HCT116 (cell line): ENCODE measurements around the gene MELTF. TPM values are rescaled to one million over a fixed set of nuclear protein-coding genes. Genes with fewer than 3 reads are reported as not detected.

Experiments used
- ATAC-seq: fragments of 200-7000 bp; cut with Tn5 transposase; 2 replicates; pipeline ENCODE4 v1.9.1; 2020; ENCODE audit warnings: mild to moderate bottlenecking, moderate library complexity
- BruUV-seq: library from RNA; stranded (reverse); fragments of 400-500 nt; replicated peaks from 2 replicates; lab custom pipeline; 2021; lab: Mats Ljungman, UMichigan
- CTCF ChIA-PET: fragments of 300-600 bp; sonication (Branson Sonifier 250); formaldehyde crosslinking; loops from one replicate; lab custom pipeline; 2021; ENCODE audit warnings: antibody characterized with exemption; lab: Charles Lee
- POLR2A ChIA-PET: fragments of 300-600, 350-600 bp; sonication (Branson Sonifier 250); formaldehyde crosslinking; loops from one replicate; lab custom pipeline; 2021; ENCODE audit warnings: antibody characterized with exemption; lab: Charles Lee
- RAD21 ChIA-PET, 2 experiments: fragments of 300-600 bp; sonication (Branson Sonifier 250); formaldehyde crosslinking; loops; one replicate each; lab custom pipeline; 2023; ENCODE audit warnings: low total read pairs in 2 of 2; ENCODE audit not compliant: uncharacterized antibody in 2 of 2, unreplicated experiment in 2 of 2, low non-redundant PET in 1 of 2; lab: Charles Lee
- DNase-seq: peaks from one replicate; pipeline ENCODE4 v3.0.0-alpha.2; 2010; ENCODE audit warnings: low read depth, low spot score
- H2AFZ ChIP-seq: fragments of 200-600 bp; shearing (Covaris generic), sonication (generic); 2 replicates; pipeline ENCODE4 v1.6.1; 2017; ENCODE audit warnings: low read depth, mixed run types, mixed read lengths, antibody characterized with exemption, low read length; ENCODE audit not compliant: poor library complexity, severe bottlenecking
- H3K27ac ChIP-seq: 2 replicates; pipeline ENCODE4 v1.5.1; 2012; ENCODE audit warnings: low read depth, low read length
- H3K27me3 ChIP-seq: fragments of 200-600 bp; sonication (generic); 2 replicates; pipeline ENCODE4 v1.6.1; 2016; ENCODE audit warnings: mixed run types, low read length, mixed read lengths; ENCODE audit not compliant: insufficient read depth
- H3K36me3 ChIP-seq, 2 experiments: fragments of 200-500 bp in 1 of 2; fragments of 200-600 bp in 1 of 2; sonication (Bioruptor generic) in 1 of 2; sonication (generic) in 1 of 2; 2 replicates each; pipeline versions ENCODE4 v1.5.1 to v1.6.1; 2014 to 2016; ENCODE audit warnings: low read length in 2 of 2, inconsistent platforms in 1 of 2, mixed read lengths in 1 of 2, mixed run types in 1 of 2; ENCODE audit not compliant: insufficient read depth in 2 of 2, control insufficient read depth in 1 of 2
- H3K4me1 ChIP-seq, 2 experiments: fragments of 200-600 bp in 1 of 2; sonication (generic) in 1 of 2; 2 replicates each; pipeline versions ENCODE4 v1.5.1 to v1.6.1; 2012 to 2017; ENCODE audit warnings: low read length in 2 of 2, inconsistent platforms in 1 of 2, mild to moderate bottlenecking in 1 of 2, mixed read lengths in 1 of 2, mixed run types in 1 of 2, moderate library complexity in 1 of 2; ENCODE audit not compliant: insufficient read depth in 2 of 2, control insufficient read depth in 1 of 2
- H3K4me2 ChIP-seq: fragments of 200-600 bp; sonication (generic); 2 replicates; pipeline ENCODE4 v1.6.1; 2017; ENCODE audit warnings: mixed run types, low read length, mixed read lengths
- H3K4me3 ChIP-seq, 2 experiments: fragments of 200-600 bp in 1 of 2; sonication (generic) in 1 of 2; replicated peaks in 1 of 2; 2 replicates each; pipeline ENCODE4 v1.5.1; 2011 to 2016; ENCODE audit warnings: low read length in 2 of 2, control low read depth in 1 of 2, low read depth in 1 of 2, mild to moderate bottlenecking in 1 of 2, mixed read lengths in 1 of 2, mixed run types in 1 of 2
- H3K79me2 ChIP-seq: fragments of 200-600 bp; sonication (generic); 2 replicates; pipeline ENCODE4 v1.6.1; 2017; ENCODE audit warnings: mild to moderate bottlenecking, mixed run types, low read length, moderate library complexity, mixed read lengths; ENCODE audit not compliant: insufficient read depth
- H3K9ac ChIP-seq: fragments of 200-600 bp; sonication (generic); 2 replicates; pipeline ENCODE4 v1.6.1; 2016; ENCODE audit warnings: low read length, mixed read lengths
- H3K9me2 ChIP-seq: fragments of 200-600 bp; sonication (generic), shearing (Covaris generic); 2 replicates; pipeline ENCODE4 v1.6.1; 2017; ENCODE audit warnings: mixed run types, mild to moderate bottlenecking, moderate library complexity; ENCODE audit not compliant: insufficient read depth
- H3K9me3 ChIP-seq, 2 experiments: fragments of 200-500 bp in 1 of 2; fragments of 200-600 bp in 1 of 2; sonication (Bioruptor generic) in 1 of 2; sonication (generic) in 1 of 2; 2 replicates each; pipeline ENCODE4 v1.6.1; 2014 to 2017; ENCODE audit warnings: low read length in 2 of 2, mixed read lengths in 2 of 2, inconsistent platforms in 1 of 2, low read depth in 1 of 2, mild to moderate bottlenecking in 1 of 2, mixed run types in 1 of 2, moderate library complexity in 1 of 2; ENCODE audit not compliant: control insufficient read depth in 1 of 2, insufficient read depth in 1 of 2
- H4K20me1 ChIP-seq: fragments of 200-600 bp; sonication (generic), shearing (Covaris generic); 2 replicates; pipeline ENCODE4 v1.6.1; 2017; ENCODE audit warnings: mixed run types, mild to moderate bottlenecking, moderate library complexity; ENCODE audit not compliant: insufficient read depth
- CBX3 ChIP-seq: IDR thresholded peaks from 2 replicates; pipeline ENCODE4 v1.6.1; 2012; ENCODE audit warnings: low read depth
- CEBPB ChIP-seq: IDR thresholded peaks from 2 replicates; pipeline ENCODE4 v1.6.1; 2012; ENCODE audit warnings: low read depth
- EGR1 ChIP-seq: IDR thresholded peaks from 2 replicates; pipeline ENCODE4 v1.6.1; 2012; ENCODE audit warnings: low read depth
- EZH2 ChIP-seq: fragments of 200-600 bp; sonication (generic); IDR thresholded peaks from 2 replicates; pipeline ENCODE4 v1.6.1; 2017; ENCODE audit warnings: antibody characterized with exemption, mixed run types
- JUND ChIP-seq: IDR thresholded peaks from 2 replicates; pipeline ENCODE4 v1.6.1; 2012
- SP1 ChIP-seq: IDR thresholded peaks from 2 replicates; pipeline ENCODE4 v1.6.1; 2012; ENCODE audit warnings: low read depth
- SRF ChIP-seq: IDR thresholded peaks from 2 replicates; pipeline ENCODE4 v1.6.1; 2012; ENCODE audit warnings: low read depth
- TCF7L2 ChIP-seq: IDR thresholded peaks from 2 replicates; pipeline ENCODE4 v1.7.0; 2011; ENCODE audit warnings: borderline replicate concordance, inconsistent platforms; ENCODE audit not compliant: insufficient read depth, insufficient read length; ENCODE audit errors: extremely low read depth
- YY1 ChIP-seq: IDR thresholded peaks from 2 replicates; pipeline ENCODE4 v1.6.1; 2011; ENCODE audit warnings: low read length, low read depth, moderate library complexity, mild to moderate bottlenecking; ENCODE audit not compliant: insufficient replicate concordance; ENCODE audit errors: extremely low read depth
- intact Hi-C: fragments of 100-400 bp; cut with micrococcal nuclease; formaldehyde crosslinking; loops from 2 replicates; pipeline ENCODE4 v1.10.0; 2022
- total RNA-seq: library from RNA; stranded (reverse); gene quantifications from one replicate; pipeline ENCODE4 v1.2.1, GENCODE V29; 2021; ENCODE audit not compliant: unreplicated experiment
- TF ChIP-seq, protein P1 (sequence below), 3 experiments: fragments of 200-600 bp in 1 of 3; sonication (generic) in 1 of 3; IDR thresholded peaks in 2 of 3; conservative IDR thresholded peaks in 1 of 3; 2 replicates each; pipeline ENCODE4 v1.5.1; 2012 to 2017; ENCODE audit warnings: low read depth in 2 of 3, low read length in 2 of 3, antibody characterized with exemption in 1 of 3, borderline replicate concordance in 1 of 3, control low read depth in 1 of 3, mild to moderate bottlenecking in 1 of 3, mixed read lengths in 1 of 3, mixed run types in 1 of 3, moderate library complexity in 1 of 3; ENCODE audit not compliant: insufficient read depth in 1 of 3
- TF ChIP-seq, protein P2 (sequence below): IDR thresholded peaks from 2 replicates; pipeline ENCODE4 v1.6.1; 2012

The MELTF gene
- total RNA-seq, 1 experiment from 2014 or later: 47.6 TPM

DNA sequence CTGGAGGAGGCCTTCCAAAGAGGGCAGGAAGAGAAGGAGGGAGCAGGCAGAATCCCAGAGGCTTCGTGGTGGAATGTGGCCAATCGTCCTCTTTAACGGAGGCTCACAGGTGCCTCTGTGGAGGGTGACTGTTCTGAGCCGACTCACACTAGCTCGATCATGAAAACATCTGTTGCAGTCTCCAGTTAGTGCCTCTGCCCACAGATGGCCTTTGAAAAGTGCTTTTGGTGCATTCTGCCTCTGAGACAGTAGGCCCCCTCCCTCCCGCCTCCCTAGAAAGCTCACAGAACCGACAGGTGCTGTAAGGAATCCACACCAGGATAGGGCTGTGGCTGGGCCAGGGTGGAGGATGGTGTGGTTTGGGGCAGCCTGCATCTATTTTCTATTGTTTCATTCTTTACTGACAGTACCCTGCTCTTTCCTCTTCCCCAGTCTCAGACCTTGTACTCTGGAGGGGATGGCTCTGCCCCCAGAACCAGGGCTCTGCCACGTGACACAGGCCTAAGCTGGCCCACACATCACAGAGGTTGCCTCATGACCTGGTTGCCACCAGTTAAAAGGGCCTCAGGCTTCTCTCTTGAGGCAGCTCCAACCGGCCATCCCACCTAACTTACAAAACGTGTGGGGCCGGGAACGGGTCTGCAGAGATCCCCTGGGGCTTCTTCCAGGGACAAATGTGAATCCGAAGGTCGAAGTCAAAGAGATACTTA, 33.8 kb downstream of the MELTF start:
- Histone ChIP-seq H3K4me2 (no peak overlapping the region), H3K27ac (no peak overlapping the region), H2AFZ (no peak overlapping the region), H3K4me1 (no peaks in the 10 kb centered on the region), H4K20me1 (no peaks in the 10 kb centered on the region), H3K4me3 (no peak overlapping the region), H3K9ac (no peak overlapping the region), H3K27me3 (no peaks in the 10 kb centered on the region), H3K9me3 (no peaks in the 10 kb centered on the region), H3K36me3 (no peaks in the 10 kb centered on the region), H3K9me2 (no peaks in the 10 kb centered on the region)
- ATAC-seq: no peak
- intact Hi-C loops: no loop called here
- BruUV-seq: no TSS peak
- RAD21 ChIA-PET: no interaction called here
- TF ChIP-seq TCF7L2 (no peak), JUND (no peak), SP1 (no peak)
- TF ChIP-seq, all 23 proteins: peak for 0
- POLR2A ChIA-PET: no interaction called here
- H3K79me2 ChIP-seq: no peaks in the 10 kb centered on the region
- DNase-seq: no peak
- CTCF ChIA-PET: no interaction called here

DNA sequence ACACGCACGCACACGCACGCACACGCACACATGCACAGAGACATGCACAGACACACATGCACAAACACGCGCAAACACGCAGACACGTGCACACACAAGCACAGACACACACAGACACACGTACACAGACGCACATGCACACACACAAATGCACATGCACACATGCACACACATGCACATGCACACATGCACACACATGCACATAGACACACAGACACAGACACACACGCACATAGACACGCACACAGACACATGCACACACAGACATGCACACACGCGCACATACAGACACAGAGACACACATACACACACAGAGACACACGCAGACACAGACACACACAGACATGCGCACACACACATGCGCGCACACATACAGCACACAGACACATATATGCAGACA, 34.6 kb downstream of the MELTF start:
- RAD21 ChIA-PET: no interaction called here
- CTCF ChIA-PET: no interaction called here
- no peaks in the 10 kb centered on the region for H3K36me3 ChIP-seq

More for the DNA sequence above, 34.6 kb downstream of the MELTF start:
- no TSS peak for BruUV-seq
- intact Hi-C loops: no loop called here
- Histone ChIP-seq H3K9me3 (no peaks in the 10 kb centered on the region), H4K20me1 (no peaks in the 10 kb centered on the region), H3K9ac (no peak overlapping the region), H3K9me2 (no peaks in the 10 kb centered on the region), H2AFZ (no peak overlapping the region), H3K27me3 (no peaks in the 10 kb centered on the region), H3K4me2 (no peak overlapping the region), H3K4me3 (no peak overlapping the region), H3K27ac (no peak overlapping the region), H3K4me1 (no peaks in the 10 kb centered on the region), H3K79me2 (no peaks in the 10 kb centered on the region)
- TF ChIP-seq YY1 (no peak), SRF (no peak), CEBPB (no peak), EZH2 (no peak), EGR1 (no peak), CBX3 (no peak)
- TF ChIP-seq, protein P1, sequence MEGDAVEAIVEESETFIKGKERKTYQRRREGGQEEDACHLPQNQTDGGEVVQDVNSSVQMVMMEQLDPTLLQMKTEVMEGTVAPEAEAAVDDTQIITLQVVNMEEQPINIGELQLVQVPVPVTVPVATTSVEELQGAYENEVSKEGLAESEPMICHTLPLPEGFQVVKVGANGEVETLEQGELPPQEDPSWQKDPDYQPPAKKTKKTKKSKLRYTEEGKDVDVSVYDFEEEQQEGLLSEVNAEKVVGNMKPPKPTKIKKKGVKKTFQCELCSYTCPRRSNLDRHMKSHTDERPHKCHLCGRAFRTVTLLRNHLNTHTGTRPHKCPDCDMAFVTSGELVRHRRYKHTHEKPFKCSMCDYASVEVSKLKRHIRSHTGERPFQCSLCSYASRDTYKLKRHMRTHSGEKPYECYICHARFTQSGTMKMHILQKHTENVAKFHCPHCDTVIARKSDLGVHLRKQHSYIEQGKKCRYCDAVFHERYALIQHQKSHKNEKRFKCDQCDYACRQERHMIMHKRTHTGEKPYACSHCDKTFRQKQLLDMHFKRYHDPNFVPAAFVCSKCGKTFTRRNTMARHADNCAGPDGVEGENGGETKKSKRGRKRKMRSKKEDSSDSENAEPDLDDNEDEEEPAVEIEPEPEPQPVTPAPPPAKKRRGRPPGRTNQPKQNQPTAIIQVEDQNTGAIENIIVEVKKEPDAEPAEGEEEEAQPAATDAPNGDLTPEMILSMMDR (IDR thresholded peaks at IDR 0.05 in 2 of 3, conservative IDR thresholded peaks at IDR 0.05 in 1 of 3; ENCODE audit: borderline replicate concordance in 1 of 3, insufficient read depth in 1 of 3, low read depth in 2 of 3, low read length in 2 of 3): no peak
- TF ChIP-seq, protein P2, sequence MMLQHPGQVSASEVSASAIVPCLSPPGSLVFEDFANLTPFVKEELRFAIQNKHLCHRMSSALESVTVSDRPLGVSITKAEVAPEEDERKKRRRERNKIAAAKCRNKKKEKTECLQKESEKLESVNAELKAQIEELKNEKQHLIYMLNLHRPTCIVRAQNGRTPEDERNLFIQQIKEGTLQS: no peak
- POLR2A ChIA-PET: no interaction called here
- DNase-seq: no peak
- ATAC-seq: no peak
